ENCODE results near the gene MAVS.

DNA sequence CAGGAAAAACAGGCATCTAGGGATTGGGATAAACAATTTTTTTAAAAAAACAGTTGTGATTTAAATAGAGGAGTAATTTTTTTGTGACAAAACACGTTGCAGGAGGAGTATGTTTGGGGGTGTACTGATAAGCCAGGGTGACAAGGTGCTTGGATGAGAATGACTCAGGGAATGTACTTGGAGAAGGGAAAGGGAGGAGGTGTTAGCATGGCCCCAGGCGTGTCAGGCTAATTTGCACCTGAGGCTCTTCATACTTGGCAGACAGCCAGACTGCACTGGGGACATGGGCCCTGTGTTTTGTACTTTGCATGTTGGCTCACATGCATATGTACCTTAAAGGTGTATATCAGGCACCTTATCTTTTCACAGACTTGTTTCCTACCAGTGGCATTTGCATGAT, 65.3 kb downstream of the MAVS start:
- TF ChIP-seq RAD21 (IDR thresholded peaks at IDR 0.05; ENCODE audit: low read length) (no peak), TAF1 (IDR thresholded peaks at IDR 0.05; ENCODE audit: borderline replicate concordance, low read depth, low read length) (no peak), FOXJ3 (CRISPR knock-in tag; IDR thresholded peaks at IDR 0.05) (no peak)
- TF ChIP-seq, protein P1, sequence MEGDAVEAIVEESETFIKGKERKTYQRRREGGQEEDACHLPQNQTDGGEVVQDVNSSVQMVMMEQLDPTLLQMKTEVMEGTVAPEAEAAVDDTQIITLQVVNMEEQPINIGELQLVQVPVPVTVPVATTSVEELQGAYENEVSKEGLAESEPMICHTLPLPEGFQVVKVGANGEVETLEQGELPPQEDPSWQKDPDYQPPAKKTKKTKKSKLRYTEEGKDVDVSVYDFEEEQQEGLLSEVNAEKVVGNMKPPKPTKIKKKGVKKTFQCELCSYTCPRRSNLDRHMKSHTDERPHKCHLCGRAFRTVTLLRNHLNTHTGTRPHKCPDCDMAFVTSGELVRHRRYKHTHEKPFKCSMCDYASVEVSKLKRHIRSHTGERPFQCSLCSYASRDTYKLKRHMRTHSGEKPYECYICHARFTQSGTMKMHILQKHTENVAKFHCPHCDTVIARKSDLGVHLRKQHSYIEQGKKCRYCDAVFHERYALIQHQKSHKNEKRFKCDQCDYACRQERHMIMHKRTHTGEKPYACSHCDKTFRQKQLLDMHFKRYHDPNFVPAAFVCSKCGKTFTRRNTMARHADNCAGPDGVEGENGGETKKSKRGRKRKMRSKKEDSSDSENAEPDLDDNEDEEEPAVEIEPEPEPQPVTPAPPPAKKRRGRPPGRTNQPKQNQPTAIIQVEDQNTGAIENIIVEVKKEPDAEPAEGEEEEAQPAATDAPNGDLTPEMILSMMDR (IDR thresholded peaks at IDR 0.05), result no peak
- TF ChIP-seq, protein P2, sequence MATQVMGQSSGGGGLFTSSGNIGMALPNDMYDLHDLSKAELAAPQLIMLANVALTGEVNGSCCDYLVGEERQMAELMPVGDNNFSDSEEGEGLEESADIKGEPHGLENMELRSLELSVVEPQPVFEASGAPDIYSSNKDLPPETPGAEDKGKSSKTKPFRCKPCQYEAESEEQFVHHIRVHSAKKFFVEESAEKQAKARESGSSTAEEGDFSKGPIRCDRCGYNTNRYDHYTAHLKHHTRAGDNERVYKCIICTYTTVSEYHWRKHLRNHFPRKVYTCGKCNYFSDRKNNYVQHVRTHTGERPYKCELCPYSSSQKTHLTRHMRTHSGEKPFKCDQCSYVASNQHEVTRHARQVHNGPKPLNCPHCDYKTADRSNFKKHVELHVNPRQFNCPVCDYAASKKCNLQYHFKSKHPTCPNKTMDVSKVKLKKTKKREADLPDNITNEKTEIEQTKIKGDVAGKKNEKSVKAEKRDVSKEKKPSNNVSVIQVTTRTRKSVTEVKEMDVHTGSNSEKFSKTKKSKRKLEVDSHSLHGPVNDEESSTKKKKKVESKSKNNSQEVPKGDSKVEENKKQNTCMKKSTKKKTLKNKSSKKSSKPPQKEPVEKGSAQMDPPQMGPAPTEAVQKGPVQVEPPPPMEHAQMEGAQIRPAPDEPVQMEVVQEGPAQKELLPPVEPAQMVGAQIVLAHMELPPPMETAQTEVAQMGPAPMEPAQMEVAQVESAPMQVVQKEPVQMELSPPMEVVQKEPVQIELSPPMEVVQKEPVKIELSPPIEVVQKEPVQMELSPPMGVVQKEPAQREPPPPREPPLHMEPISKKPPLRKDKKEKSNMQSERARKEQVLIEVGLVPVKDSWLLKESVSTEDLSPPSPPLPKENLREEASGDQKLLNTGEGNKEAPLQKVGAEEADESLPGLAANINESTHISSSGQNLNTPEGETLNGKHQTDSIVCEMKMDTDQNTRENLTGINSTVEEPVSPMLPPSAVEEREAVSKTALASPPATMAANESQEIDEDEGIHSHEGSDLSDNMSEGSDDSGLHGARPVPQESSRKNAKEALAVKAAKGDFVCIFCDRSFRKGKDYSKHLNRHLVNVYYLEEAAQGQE (IDR thresholded peaks at IDR 0.05; ENCODE audit: low read depth, low read length), result no peak
- TF ChIP-seq, protein P3, sequence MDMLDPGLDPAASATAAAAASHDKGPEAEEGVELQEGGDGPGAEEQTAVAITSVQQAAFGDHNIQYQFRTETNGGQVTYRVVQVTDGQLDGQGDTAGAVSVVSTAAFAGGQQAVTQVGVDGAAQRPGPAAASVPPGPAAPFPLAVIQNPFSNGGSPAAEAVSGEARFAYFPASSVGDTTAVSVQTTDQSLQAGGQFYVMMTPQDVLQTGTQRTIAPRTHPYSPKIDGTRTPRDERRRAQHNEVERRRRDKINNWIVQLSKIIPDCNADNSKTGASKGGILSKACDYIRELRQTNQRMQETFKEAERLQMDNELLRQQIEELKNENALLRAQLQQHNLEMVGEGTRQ (IDR thresholded peaks at IDR 0.05; ENCODE audit: borderline replicate concordance, low read depth, low read length), result no peak

All from SK-N-SH (cell line).